K562 (cell line): ENCODE data around the gene GPRC5B.

Experiments
- CREM ChIP-seq: IDR thresholded peaks from 2 replicates; pipeline ENCODE4 v1.6.1; 2014; ENCODE audit warnings: antibody characterized with exemption, low read depth
- EZH2 ChIP-seq: IDR thresholded peaks from 2 replicates; pipeline ENCODE4 v1.6.1; 2012; ENCODE audit warnings: low read depth, mild to moderate bottlenecking, inconsistent platforms, low read length, borderline replicate concordance
- GTF2A2 ChIP-seq: IDR thresholded peaks from 2 replicates; pipeline ENCODE4 v1.6.1; 2016; ENCODE audit warnings: mild to moderate bottlenecking, missing genetic modification characterization, missing compliant biosample characterization
- HCFC1 ChIP-seq: IDR thresholded peaks from 2 replicates; pipeline ENCODE4 v1.6.1; 2012; ENCODE audit warnings: low read depth, low read length, improper control_type of control experiment
- PHF20 ChIP-seq: fragments of 450-650 bp; IDR thresholded peaks from 2 replicates; pipeline ENCODE4 v1.6.1; 2018; ENCODE audit not compliant: partially characterized antibody
- TEAD2 ChIP-seq: fragments of 450-650 bp; IDR thresholded peaks from 2 replicates; pipeline ENCODE4 v1.6.1; 2016; ENCODE audit warnings: missing genetic modification characterization, control low read depth, missing compliant biosample characterization
- TF ChIP-seq, protein P1 (sequence below): fragments of 150-350 bp; IDR thresholded peaks from 2 replicates; pipeline ENCODE4 v1.6.1; 2014; ENCODE audit warnings: low read depth, mild to moderate bottlenecking, low read length, borderline replicate concordance

- no peak for TF ChIP-seq TEAD2 (tag)
- no peak for TF ChIP-seq GTF2A2 (tag)
- no peak for TF ChIP-seq PHF20
- TF ChIP-seq, protein P1, sequence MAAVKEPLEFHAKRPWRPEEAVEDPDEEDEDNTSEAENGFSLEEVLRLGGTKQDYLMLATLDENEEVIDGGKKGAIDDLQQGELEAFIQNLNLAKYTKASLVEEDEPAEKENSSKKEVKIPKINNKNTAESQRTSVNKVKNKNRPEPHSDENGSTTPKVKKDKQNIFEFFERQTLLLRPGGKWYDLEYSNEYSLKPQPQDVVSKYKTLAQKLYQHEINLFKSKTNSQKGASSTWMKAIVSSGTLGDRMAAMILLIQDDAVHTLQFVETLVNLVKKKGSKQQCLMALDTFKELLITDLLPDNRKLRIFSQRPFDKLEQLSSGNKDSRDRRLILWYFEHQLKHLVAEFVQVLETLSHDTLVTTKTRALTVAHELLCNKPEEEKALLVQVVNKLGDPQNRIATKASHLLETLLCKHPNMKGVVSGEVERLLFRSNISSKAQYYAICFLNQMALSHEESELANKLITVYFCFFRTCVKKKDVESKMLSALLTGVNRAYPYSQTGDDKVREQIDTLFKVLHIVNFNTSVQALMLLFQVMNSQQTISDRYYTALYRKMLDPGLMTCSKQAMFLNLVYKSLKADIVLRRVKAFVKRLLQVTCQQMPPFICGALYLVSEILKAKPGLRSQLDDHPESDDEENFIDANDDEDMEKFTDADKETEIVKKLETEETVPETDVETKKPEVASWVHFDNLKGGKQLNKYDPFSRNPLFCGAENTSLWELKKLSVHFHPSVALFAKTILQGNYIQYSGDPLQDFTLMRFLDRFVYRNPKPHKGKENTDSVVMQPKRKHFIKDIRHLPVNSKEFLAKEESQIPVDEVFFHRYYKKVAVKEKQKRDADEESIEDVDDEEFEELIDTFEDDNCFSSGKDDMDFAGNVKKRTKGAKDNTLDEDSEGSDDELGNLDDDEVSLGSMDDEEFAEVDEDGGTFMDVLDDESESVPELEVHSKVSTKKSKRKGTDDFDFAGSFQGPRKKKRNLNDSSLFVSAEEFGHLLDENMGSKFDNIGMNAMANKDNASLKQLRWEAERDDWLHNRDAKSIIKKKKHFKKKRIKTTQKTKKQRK, result no peak
- no peak for TF ChIP-seq EZH2
- TF ChIP-seq CREM, result no peak
- no peak for TF ChIP-seq HCFC1
Observed at GRCh38 chr16:19858340-19859018, 26.2 kb downstream of the GPRC5B start.
